AG04449 (cell line): ENCODE measurements around the gene OR5AU1.

Experiments
- CTCF ChIA-PET: fragments of 350-600 bp; formaldehyde crosslinking; extraction: SDS; loops from one replicate; lab custom pipeline; 2021; ENCODE audit warnings: antibody characterized with exemption; lab: Yijun Ruan, JAX
- POLR2A ChIA-PET: fragments of 400-600, 350-600 bp; formaldehyde crosslinking; extraction: SDS; loops from one replicate; lab custom pipeline; 2020; ENCODE audit warnings: antibody characterized with exemption, inconsistent platforms; lab: Yijun Ruan, JAX
- DNase-seq: peaks from one replicate; pipeline ENCODE4 v3.0.0-alpha.2; 2010; ENCODE audit warnings: low read depth, low spot score
- H3K4me3 ChIP-seq: 2 replicates; pipeline ENCODE4 v1.5.1; 2011; ENCODE audit warnings: low read depth, mild to moderate bottlenecking, control low read depth, low read length
- TF ChIP-seq, protein P1 (sequence below): IDR thresholded peaks from one replicate; pipeline ENCODE4 v1.5.1; 2011; ENCODE audit warnings: mild to moderate bottlenecking, moderate library complexity, low read length, control low read depth, inconsistent platforms; ENCODE audit not compliant: insufficient read depth; ENCODE audit errors: missing control alignments

OR5AU1 gene

DNA sequence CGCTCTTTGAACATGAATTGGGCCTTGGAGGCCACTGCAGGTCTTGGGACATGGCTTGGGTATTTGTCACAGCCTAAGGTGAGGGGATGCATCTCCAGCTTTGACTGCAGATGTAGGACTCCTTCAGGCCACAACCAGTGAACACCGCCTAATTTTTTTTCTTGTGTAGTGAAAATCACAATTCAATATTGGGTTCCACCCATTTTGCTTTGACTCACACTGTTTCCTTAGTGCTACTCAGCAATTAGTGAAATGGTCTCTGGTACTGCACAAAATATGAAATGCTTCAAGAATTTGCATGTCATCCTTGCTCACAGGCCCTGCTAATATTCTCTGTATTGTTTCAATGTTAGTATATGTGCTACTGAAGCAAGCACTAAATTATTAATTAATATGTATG lies 42.5 kb downstream of the OR5AU1 start:
- no peak overlapping the region for H3K4me3 ChIP-seq
- DNase-seq: no peak
- POLR2A ChIA-PET: no interaction called here
- TF ChIP-seq, protein P1, sequence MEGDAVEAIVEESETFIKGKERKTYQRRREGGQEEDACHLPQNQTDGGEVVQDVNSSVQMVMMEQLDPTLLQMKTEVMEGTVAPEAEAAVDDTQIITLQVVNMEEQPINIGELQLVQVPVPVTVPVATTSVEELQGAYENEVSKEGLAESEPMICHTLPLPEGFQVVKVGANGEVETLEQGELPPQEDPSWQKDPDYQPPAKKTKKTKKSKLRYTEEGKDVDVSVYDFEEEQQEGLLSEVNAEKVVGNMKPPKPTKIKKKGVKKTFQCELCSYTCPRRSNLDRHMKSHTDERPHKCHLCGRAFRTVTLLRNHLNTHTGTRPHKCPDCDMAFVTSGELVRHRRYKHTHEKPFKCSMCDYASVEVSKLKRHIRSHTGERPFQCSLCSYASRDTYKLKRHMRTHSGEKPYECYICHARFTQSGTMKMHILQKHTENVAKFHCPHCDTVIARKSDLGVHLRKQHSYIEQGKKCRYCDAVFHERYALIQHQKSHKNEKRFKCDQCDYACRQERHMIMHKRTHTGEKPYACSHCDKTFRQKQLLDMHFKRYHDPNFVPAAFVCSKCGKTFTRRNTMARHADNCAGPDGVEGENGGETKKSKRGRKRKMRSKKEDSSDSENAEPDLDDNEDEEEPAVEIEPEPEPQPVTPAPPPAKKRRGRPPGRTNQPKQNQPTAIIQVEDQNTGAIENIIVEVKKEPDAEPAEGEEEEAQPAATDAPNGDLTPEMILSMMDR: no peak
- CTCF ChIA-PET: interaction anchor here (2.1 to 14.2 kb wide), 3 partner anchors 8 to 98 kb away, joined by 7 to 684 read pairs (median 49); no protein-coding TSS in a partner anchor

DNA sequence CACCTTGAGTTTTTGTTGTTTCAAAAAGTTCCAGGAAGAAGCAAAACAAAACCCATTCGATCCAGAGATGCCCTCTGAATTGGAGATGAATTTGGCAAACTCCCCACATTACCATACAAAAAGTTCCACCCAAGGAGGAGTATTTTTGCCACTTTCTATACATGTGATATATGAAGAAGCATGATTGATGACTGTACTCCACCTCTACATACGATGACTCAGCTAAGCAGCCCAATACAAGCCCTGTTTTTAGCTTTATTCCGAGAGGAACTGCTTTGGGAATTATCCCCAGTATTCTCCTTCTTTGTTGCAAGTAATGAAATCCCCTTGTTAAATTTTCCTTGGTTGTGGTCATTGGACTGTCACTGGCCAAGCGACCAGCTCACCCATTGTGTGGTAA lies 43.6 kb downstream of the OR5AU1 start:
- H3K4me3 ChIP-seq: no peak overlapping the region
- ChIA-PET POLR2A (no interaction called here), CTCF (interaction anchor here (1.1 to 14.2 kb wide), 5 partner anchors 7 to 97 kb away, joined by 3 to 684 read pairs (median 5); no protein-coding TSS in a partner anchor)
- TF ChIP-seq, protein P1: no peak
- no peak for DNase-seq

DNA sequence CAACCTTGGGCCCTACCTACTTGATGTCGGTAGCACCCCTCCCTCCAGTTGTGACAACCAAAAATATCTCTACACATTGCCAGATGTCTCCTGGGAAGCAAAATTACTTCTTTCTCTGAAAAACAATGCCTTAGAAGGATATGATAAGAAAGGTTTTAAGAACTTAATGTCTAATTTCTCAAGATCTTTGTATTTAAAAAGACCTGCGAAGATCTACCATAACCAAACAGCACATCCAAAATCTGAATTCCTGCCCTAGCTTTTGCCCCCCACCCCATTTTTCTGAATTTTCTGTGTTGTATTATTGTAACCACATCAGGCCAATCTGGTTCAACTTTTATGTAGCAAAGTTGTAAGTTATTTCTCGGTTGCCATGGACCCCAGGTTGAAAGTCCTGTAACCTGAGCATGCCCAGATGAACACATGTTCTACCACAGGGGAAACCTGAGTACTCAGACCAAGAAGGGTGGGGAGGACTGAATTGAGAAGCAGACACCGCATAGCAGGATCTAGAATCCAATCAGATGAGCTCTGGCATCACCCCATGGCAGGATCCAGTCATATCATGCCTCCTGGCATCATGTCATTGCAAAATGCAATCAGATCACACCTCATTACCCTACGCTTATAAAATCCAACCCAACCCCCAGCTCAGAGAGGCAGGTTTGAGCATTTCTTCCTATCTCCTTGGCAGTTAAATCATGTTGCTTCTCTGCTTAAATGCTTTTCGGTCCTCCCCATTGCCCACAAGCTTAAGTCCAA lies 46.3 kb downstream of the OR5AU1 start:
- DNase-seq: no peak
- H3K4me3 ChIP-seq: no peak overlapping the region
- CTCF ChIA-PET: interaction anchor here (0.6 to 14.2 kb wide), 9 partner anchors 15 to 1246 kb away, joined by 3 to 684 read pairs (median 6); partner anchors contain the start of gene ZNF219
- TF ChIP-seq, protein P1: no peak
- POLR2A ChIA-PET: no interaction called here

DNA sequence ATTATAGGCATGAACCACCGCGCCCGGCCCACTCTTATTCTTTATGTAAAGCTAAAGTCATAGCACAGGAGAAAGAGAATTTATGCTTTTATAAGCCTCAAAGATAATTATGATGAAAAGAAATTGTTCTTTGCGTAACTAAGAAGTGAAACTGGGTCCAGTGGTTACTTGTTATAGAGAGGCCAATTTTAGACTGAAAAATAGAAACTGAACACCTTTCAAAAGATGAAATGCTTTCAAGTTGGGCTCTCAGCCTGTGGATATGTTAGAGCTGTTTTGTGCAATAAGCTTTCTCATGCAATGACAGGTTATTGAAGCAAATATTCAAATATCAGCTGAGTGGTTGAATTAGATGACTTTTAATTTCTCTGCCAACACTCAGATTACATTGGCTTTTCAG lies 47.1 kb downstream of the OR5AU1 start:
- ChIA-PET POLR2A (no interaction called here), CTCF (interaction anchor here (0.9 to 14.2 kb wide), 11 partner anchors 11 to 251 kb away, joined by 3 to 684 read pairs (median 7); partner anchors contain the start of genes ARHGEF40 and ZNF219)
- H3K4me3 ChIP-seq: no peak overlapping the region
- TF ChIP-seq, protein P1: no peak
- DNase-seq: no peak

DNA sequence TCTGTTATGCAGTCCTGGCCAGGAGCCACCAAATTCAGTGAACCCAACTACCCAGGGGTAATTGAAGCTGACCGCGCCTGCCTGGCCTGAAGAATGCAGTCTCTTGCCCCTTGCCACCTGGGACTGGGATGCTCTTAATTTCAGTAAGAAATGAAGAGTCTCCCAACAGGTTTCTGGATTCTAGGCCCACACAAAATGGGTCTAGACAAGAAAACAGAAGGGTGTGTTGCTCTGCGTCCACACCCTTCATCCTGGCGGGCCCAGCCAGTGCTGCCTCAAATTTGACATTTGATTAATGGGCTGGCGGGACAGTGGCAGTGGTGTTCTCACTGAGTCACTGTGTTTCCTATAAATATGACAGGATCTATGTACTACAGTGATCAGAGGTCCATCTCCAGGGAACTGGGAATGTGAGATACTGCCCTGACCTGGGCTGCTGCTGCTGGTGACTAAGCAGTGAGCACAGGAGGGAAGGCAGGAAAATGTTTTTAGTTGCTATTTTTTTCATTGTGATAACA lies 48.5 kb downstream of the OR5AU1 start:
- DNase-seq: no peak
- ChIA-PET CTCF (interaction anchor here (0.9 to 14.2 kb wide), 21 partner anchors 7 to 494 kb away, joined by 3 to 684 read pairs (median 11); partner anchors contain the start of genes ARHGEF40, RNASE7, SLC39A2 and ZNF219), POLR2A (no interaction called here)
- TF ChIP-seq, protein P1: no peak
- H3K4me3 ChIP-seq: no peak overlapping the region
